ENCODE results near the gene ZC3H12A. TPM values are rescaled to one million over a fixed set of nuclear protein-coding genes. Genes with fewer than 3 reads are reported as not detected.
A peak's percentile ranks its signal among the peaks of the same experiment; 100 is the strongest.

The ZC3H12A gene
- total RNA-seq, 4 donors from 2014 or later, result 36.0 to 42.9 (median 39.0) TPM

DNA sequence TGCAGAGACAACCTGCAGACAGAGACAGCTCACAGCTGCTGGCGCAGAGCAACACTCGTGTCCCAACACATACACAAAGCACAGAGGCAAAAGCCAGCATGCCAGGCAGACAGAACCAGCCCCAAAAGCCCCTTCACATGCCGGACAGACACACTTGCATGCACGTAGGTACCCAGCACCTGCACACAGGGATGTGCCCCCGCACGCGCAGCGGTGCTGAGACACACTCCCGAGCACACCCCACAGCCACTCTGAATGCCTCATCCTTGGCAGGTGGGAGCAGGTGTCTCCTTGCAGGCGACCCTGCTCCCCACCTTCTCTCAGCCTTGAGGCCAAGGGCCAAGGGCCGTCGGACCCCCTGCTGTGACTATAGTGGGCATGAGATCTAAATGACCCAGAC, 41.2 kb upstream of the ZC3H12A start:
- intact Hi-C loops (cut with DNase I; ENCODE audit: low total_unique reads), result loop anchor here (10.0 kb wide), 1 partner anchor 728 kb away; no protein-coding TSS in a partner anchor
- no peak overlapping the region for H3K4me3 ChIP-seq (ENCODE audit: low read depth, poor library complexity, severe bottlenecking)
- 57 to 64% methylated on average over 11 to 12 of the region's 12 CpGs for WGBS, 2 donors
- no peak for DNase-seq (ENCODE audit: low spot score in 2 of 2)
- TF ChIP-seq POLR2A (IDR thresholded peaks at IDR 0.05), result no peak
- TF ChIP-seq, protein P1, sequence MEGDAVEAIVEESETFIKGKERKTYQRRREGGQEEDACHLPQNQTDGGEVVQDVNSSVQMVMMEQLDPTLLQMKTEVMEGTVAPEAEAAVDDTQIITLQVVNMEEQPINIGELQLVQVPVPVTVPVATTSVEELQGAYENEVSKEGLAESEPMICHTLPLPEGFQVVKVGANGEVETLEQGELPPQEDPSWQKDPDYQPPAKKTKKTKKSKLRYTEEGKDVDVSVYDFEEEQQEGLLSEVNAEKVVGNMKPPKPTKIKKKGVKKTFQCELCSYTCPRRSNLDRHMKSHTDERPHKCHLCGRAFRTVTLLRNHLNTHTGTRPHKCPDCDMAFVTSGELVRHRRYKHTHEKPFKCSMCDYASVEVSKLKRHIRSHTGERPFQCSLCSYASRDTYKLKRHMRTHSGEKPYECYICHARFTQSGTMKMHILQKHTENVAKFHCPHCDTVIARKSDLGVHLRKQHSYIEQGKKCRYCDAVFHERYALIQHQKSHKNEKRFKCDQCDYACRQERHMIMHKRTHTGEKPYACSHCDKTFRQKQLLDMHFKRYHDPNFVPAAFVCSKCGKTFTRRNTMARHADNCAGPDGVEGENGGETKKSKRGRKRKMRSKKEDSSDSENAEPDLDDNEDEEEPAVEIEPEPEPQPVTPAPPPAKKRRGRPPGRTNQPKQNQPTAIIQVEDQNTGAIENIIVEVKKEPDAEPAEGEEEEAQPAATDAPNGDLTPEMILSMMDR (IDR thresholded peaks at IDR 0.05), result no peak

DNA sequence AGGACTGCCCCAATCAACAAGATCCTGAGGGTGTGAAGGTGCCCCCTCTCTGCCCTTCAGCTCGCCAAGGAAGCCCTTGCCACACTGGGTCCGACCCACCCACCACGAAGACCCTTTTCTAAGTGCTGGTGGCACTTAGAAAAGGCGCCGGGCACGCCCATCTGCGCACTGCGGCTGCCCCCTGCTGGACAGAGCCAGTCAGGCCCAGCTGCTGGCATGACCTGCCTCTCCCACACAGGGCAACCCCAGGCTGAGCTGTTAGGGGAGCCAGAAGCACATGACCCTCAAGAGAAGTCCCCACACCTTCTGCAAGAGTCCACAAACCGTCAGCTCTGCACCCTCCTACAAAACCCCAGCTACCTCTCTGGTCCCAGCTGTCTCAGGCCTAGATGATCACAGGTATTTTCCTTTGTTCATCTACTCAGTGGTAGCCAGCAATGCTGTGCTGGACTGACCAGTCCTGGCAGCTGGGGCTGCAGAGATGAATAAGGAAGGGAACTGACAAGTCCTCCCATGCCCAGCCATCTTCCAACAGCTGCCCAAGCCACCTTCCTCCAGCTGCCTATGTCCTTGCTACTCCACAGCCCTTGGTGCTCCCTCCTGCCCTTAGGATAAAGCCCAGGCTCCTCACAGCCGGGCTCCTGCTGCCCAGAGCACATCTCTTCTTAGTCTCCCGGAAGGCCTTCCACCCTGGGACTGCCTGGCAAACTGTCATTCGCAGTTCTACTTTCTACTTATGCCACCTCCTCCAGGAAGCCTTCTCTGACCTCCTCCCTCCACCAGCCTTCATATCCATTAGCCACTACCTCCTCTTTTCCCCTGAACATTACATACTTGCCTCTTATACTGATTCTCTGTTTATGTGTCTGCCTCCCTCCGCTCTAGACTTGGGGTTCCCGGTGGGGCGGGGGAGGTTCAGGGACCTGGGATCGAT, 39.8 kb upstream of the ZC3H12A start:
- intact Hi-C loops (cut with DNase I; ENCODE audit: low total_unique reads), result loop anchor here (10.0 kb wide), 1 partner anchor 730 kb away; no protein-coding TSS in a partner anchor
- peak in 1 of 2 donors; percentile 41 for DNase-seq (ENCODE audit: low spot score in 2 of 2)
- TF ChIP-seq, protein P1 (IDR thresholded peaks at IDR 0.05), result peak in 1 of 3 donors; percentile 54
- no peak for TF ChIP-seq POLR2A (IDR thresholded peaks at IDR 0.05)
- H3K4me3 ChIP-seq (ENCODE audit: low read depth, poor library complexity, severe bottlenecking), result no peak overlapping the region
- 26 to 65% methylated on average over 7 to 15 of the region's 16 CpGs for WGBS, 2 donors

DNA sequence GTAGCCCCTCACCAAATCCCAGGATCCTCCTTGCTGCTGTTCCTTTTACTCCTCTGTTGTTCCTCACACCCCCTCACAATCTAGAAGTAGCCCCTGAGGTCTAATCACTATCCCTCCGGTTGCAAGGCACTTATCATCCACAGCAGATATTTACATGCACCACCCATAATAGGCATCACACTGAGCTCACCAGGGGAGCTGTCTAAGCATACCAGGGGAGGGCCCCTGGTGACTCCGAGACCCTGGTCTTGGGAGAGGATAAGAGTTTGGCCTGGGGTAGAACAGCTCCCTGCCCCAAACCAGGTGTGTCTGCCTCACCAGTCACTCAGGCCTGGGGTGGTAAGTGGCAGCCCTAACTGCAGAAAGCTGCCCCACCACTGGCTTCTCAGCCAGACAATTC, 37.3 kb upstream of the ZC3H12A start:
- WGBS, 2 donors, result 50 to 52% methylated on average over 1 to 2 of the region's 2 CpGs
- intact Hi-C loops (cut with DNase I; ENCODE audit: low total_unique reads), result loop anchor here (10.0 kb wide), 1 partner anchor 732 kb away; no protein-coding TSS in a partner anchor
- TF ChIP-seq, protein P1 (IDR thresholded peaks at IDR 0.05), result no peak
- TF ChIP-seq POLR2A (IDR thresholded peaks at IDR 0.05), result no peak
- no peak overlapping the region for H3K4me3 ChIP-seq (ENCODE audit: low read depth, poor library complexity, severe bottlenecking)
- no peak for DNase-seq (ENCODE audit: low spot score in 2 of 2)

DNA sequence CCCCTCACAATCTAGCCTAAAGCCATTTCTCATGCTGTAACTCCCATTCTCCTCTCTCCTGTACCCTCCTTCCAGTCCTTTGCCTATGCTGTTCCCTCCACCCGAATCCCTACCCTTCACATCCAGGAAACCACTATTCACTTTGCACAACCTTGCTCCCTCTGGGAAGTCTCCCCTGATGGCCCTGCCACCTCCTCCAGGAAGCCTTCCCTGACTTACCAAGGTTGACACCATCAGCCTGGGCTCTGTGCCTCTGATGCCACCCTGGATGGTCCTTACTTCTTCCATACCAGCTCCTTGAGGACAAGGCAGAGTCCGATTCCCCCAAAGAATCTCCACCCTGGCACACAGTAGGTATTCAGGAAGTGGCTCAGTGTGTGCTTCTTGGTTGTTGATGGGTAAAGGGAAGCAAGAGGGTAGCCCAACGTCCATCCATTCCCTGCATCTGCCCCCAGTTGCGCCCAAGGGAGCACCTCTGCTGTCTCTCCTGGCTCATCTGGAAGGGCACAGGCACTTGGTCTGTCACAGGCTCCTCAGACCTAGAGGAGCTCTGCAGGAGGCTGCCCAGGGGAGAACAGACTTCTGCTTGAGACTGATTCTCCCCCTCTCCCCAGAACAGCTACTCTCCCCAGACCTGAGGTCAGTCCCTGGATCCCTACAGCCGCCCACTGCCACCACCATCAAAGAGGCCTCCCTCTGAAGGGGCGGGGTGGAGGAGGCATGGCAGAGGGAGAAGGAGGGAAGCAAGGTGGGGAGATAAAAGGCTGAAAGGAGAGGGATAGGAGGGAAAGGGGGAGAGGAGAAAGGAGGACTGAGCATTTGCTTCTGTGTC, 36.1 kb upstream of the ZC3H12A start:
- H3K4me3 ChIP-seq (ENCODE audit: low read depth, poor library complexity, severe bottlenecking), result no peak overlapping the region
- 69 to 76% methylated on average over 6 of the region's 6 CpGs for WGBS, 2 donors
- TF ChIP-seq POLR2A (IDR thresholded peaks at IDR 0.05), result no peak
- TF ChIP-seq, protein P1 (IDR thresholded peaks at IDR 0.05), result no peak
- intact Hi-C loops (cut with DNase I; ENCODE audit: low total_unique reads), result loop anchor here (10.0 kb wide), 1 partner anchor 733 kb away; no protein-coding TSS in a partner anchor
- no peak for DNase-seq (ENCODE audit: low spot score in 2 of 2)

DNA sequence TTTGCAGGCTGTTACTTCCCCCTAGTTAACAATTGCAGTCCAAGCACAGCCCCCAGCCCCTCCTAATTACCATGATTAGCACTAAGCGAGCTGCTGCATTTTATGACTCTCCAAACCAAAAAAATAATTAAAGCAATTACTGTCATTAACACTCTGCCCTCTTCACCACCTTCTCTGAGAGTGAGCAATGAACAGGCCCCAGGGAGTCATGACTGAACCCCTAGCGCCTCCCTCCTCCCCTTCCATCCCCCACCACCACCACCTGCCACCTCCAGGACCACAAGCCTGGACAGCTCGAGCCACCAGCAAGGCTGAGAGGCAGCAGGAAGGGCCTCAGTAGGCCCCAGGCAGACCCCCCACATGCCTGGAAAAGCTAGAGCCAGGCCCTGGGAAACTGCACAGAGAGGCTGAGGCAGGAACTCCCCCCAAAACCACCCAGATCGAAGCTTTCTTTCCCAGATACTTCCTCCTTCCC, 35.5 kb upstream of the ZC3H12A start:
- TF ChIP-seq, protein P1 (IDR thresholded peaks at IDR 0.05), result no peak
- no peak for TF ChIP-seq POLR2A (IDR thresholded peaks at IDR 0.05)
- H3K4me3 ChIP-seq (ENCODE audit: low read depth, poor library complexity, severe bottlenecking), result no peak overlapping the region
- DNase-seq (ENCODE audit: low spot score in 2 of 2), result no peak
- WGBS, 2 donors, result 45 to 51% methylated on average over 4 of the region's 4 CpGs
- intact Hi-C loops (cut with DNase I; ENCODE audit: low total_unique reads), result loop anchor here (10.0 kb wide), 1 partner anchor 734 kb away; no protein-coding TSS in a partner anchor

Data from lower leg skin (tissue), 4 donors.